T-helper 2 cell treated with Interferon-gamma antibody and Interleukin-4, amounts not matched to agents 5 μg/mL and 100 μg/mL, for 36 hours (primary cell): Measurements from ENCODE around the gene LBP.
"Not testable (repeated sequence)": the region's sequence is repeated elsewhere in the genome, so short reads cannot be mapped to it uniquely, and the experiment has no call there.

Experiments used
- DNase-seq: peaks from one replicate; pipeline ENCODE4 v3.0.0; 2021; ENCODE audit warnings: low spot score
- H3K27ac Mint-ChIP-seq: one replicate; pipeline ENCODE4 v1.8.0; 2021; ENCODE audit warnings: mild to moderate bottlenecking, mixed read lengths
- H3K27me3 Mint-ChIP-seq: one replicate; pipeline ENCODE4 v1.8.0; 2021; ENCODE audit warnings: low read depth, mixed read lengths
- H3K36me3 Mint-ChIP-seq: one replicate; pipeline ENCODE4 v1.8.0; 2021; ENCODE audit warnings: low read depth, mixed read lengths
- H3K4me1 Mint-ChIP-seq: one replicate; pipeline ENCODE4 v1.8.0; 2021; ENCODE audit warnings: low read depth, mixed read lengths
- H3K4me3 Mint-ChIP-seq: one replicate; pipeline ENCODE4 v1.8.0; 2022; ENCODE audit warnings: mild to moderate bottlenecking, moderate library complexity, mixed read lengths
- H3K9me3 Mint-ChIP-seq: one replicate; pipeline ENCODE4 v1.8.0; 2021; ENCODE audit warnings: mixed read lengths

LBP gene

DNA sequence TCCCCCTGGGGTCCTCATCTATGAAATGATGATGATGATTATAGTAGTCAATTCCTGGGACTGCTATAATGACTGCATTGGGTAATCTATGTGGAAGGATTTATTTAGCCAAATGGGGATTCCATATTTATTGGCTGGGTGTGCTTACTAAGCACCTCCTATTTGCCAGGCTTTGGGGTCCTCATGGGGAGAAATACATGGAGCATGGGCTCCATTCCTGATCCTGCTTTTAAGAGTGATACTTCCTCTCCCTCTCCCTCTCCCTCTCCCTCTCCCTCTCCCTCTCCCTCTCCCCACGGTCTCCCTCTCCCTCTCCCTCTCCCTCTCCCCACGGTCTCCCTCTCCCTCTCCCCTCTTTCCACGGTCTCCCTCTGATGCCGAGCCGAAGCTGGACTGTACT lies 31.6 kb downstream of the LBP start:
- H3K9me3 Mint-ChIP-seq, H3K27me3 Mint-ChIP-seq, H3K4me1 Mint-ChIP-seq, H3K27ac Mint-ChIP-seq, H3K4me3 Mint-ChIP-seq, H3K36me3 Mint-ChIP-seq, DNase-seq: not testable (repeated sequence)

DNA sequence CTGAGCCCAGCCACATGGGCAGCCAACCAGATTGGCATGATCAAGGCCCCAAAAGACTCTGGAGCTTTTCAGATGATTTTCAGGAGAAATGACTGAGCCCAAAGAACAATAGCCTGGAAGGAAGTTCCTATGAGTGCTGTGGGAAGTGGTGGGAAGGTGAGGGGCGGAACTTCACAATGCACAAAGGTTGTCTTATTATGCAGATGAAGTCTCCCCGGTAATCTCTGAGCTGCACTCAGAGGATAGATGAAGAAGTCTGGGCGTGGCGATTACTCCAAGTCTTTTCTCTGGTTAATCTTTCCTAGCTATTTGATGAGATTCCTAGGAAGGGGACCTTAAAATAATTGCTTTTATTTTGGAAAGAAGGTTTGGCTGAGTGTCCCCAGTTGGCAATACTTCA lies 36.9 kb downstream of the LBP start:
- Mint-ChIP-seq H3K4me3 (no peak overlapping the region), H3K36me3 (no peaks in the 10 kb centered on the region), H3K4me1 (peaks cover 3% of the 10 kb centered on the region), H3K27me3 (peaks cover 3% of the 10 kb centered on the region), H3K9me3 (no peaks in the 10 kb centered on the region), H3K27ac (no peak overlapping the region)
- no peak for DNase-seq

DNA sequence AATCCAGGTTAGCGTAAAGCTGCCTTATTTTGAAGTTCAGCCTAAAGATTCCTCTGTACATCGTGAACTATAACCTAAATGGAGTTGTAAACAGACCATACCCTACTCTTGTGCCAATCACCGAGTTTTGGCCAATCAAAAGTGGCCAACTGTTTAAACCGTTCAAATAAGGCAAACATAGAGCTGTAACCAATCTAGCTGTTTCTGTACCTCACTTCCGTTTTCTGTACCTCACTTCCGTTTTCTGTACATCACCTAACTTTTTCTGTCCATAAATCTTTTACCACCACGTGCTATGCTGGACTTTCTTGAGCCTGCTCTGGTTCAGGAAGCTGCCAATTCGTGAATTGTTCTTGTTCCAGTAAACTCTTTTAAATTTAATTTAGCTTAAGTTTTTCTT lies 39.7 kb downstream of the LBP start:
- no peak for DNase-seq
- peaks cover 8% of the 10 kb centered on the region for H3K27me3 Mint-ChIP-seq
- no peak overlapping the region for H3K27ac Mint-ChIP-seq
- no peaks in the 10 kb centered on the region for H3K9me3 Mint-ChIP-seq
- H3K4me3 Mint-ChIP-seq = no peak overlapping the region
- no peaks in the 10 kb centered on the region for H3K36me3 Mint-ChIP-seq
- peaks cover 3% of the 10 kb centered on the region for H3K4me1 Mint-ChIP-seq

DNA sequence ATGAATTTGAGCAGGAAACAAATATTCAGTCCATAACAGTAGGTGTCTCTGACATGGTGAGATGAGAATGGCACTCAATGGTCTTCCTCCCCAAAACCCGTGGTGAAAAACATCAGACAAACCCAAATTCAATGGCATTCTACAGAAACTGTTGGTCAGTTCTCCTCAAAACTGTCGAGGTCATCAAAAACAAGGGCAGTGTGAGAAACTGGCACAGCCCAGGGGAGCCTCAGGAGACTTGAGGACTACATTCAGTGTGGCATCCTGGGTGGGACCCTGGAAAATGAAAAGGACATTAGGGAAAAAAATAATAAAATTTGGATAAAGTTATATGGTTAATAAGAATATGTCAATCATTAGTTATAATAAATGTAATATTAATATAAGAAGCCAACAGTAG lies 40.6 kb downstream of the LBP start:
- no peaks in the 10 kb centered on the region for H3K9me3 Mint-ChIP-seq

DNA sequence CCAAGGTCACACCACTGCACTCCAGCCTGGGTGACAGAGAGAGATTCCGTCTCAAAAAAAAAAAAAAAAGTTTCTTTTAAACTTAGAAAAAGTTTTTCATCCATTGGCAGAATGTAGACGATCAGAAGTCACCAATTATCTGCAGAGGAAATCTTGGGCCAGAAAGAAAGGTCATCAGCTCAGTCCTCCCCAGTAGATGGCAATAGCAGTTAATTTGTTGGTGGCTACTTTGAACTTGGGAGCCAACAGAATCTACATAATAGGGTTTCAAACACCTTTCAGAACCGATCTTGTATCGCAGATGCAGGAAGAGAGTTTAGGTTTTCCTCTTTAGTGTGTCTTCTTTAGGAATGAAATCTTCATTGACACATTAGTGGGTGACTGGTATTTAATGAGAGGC lies 41.7 kb downstream of the LBP start:
- Mint-ChIP-seq H3K4me3 (no peak overlapping the region), H3K36me3 (no peaks in the 10 kb centered on the region), H3K27ac (no peak overlapping the region), H3K4me1 (peaks cover 3% of the 10 kb centered on the region), H3K27me3 (peaks cover 8% of the 10 kb centered on the region), H3K9me3 (no peaks in the 10 kb centered on the region)
- no peak for DNase-seq

More for the DNA sequence above, 40.6 kb downstream of the LBP start:
- Mint-ChIP-seq H3K4me1 (peaks cover 3% of the 10 kb centered on the region), H3K27me3 (peaks cover 8% of the 10 kb centered on the region), H3K4me3 (no peak overlapping the region), H3K27ac (no peak overlapping the region), H3K36me3 (no peaks in the 10 kb centered on the region)
- DNase-seq = no peak

DNA sequence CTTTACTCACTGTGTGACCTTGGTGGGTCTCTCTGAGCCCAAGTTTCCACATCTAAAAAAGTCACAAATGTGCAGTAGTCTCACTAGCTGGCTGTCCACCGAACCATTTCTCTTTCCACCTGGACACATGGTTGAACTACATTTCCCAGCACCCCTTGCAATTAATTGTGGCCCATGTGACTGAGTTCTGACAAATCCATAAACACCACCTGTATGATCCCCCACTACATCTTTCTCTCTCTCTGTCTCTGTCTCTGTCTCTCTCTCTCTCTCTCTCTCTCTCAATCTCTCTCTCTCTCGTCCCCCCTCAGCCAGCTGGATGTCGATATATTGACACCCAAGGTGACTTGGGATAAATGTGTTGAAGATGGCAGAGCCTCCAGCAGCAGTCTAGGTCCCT lies 46.1 kb downstream of the LBP start:
- DNase-seq = no peak
- H3K36me3 Mint-ChIP-seq = no peaks in the 10 kb centered on the region
- H3K9me3 Mint-ChIP-seq = no peaks in the 10 kb centered on the region
- H3K27me3 Mint-ChIP-seq = peaks cover 10% of the 10 kb centered on the region
- no peak overlapping the region for H3K27ac Mint-ChIP-seq
- H3K4me1 Mint-ChIP-seq = no peaks in the 10 kb centered on the region
- H3K4me3 Mint-ChIP-seq = no peak overlapping the region

DNA sequence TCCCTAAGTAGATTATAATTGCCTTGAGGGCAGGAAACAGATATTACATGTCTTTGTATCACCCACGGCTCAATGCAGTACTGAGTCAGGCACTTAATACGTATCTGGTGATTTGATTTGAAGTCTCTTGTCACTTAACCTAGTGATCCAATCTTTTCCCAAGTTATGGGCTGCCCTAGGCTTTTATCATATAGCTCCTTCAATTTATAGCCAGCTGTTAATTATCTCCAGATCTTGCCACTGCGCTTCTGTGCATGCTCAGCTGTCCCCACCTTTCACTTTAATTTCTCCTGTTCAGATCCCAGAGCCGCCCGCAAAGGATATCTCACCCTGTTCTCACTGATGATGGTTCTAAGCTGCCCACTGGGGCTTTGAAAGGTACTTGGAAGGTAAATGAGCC lies 47.0 kb downstream of the LBP start:
- Mint-ChIP-seq H3K27me3 (peaks cover 12% of the 10 kb centered on the region), H3K4me1 (no peaks in the 10 kb centered on the region), H3K27ac (no peak overlapping the region), H3K9me3 (no peaks in the 10 kb centered on the region), H3K36me3 (no peaks in the 10 kb centered on the region), H3K4me3 (no peak overlapping the region)
- no peak for DNase-seq

DNA sequence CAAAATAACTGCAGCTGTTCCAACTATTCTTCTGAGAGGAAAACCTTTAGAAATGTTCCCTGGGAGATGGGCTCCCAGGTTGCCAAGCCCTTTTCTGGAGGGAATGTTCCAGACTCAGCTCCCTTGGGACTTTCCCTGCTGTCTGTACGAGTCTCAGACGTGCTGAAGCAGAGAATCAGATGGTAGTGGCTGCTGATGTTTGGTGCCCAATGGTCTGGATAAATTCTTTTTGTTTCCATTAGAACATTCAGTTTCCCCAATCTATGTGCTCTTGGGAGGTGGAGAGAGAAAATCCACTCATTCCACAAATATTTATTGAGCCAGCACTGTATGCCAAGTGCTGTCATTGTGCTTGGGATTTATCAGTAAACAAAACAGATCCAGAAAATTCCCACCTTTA lies 48.9 kb downstream of the LBP start:
- H3K9me3 Mint-ChIP-seq = no peaks in the 10 kb centered on the region
- no peak overlapping the region for H3K27ac Mint-ChIP-seq
- no peaks in the 10 kb centered on the region for H3K36me3 Mint-ChIP-seq
- peaks cover 7% of the 10 kb centered on the region for H3K27me3 Mint-ChIP-seq
- no peak for DNase-seq
- H3K4me3 Mint-ChIP-seq = no peak overlapping the region
- no peaks in the 10 kb centered on the region for H3K4me1 Mint-ChIP-seq

DNA sequence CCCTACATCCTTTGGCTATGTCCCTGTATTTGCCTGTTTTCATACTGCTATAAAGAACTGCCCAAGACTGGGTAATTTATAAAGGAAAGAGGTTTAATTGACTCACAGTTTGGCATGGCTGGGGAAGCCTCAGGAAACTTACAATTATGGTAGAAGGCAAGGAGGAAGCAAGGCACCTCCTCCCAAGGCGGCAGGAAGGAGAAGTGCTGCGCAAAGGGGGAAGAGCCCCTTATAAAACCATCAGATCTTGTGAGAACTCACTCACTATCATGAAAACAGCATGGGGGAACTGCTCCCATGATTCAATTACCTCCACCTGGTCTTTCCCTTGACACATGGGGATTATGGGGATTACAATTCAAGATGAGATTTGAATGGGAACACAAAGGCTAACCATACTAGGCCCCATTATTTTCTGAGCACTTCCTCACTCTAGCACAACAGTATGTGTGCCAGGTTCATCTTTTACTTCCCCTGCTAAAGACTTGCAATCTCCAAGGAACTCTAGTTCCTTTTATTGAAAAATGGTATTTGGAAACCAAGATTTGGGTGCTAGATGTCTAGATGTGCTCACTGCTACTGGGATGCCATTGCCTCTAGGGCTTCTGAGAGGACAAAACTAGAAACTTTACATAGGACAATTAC lies 49.6 kb downstream of the LBP start:
- not testable (repeated sequence) for H3K27me3 Mint-ChIP-seq, H3K27ac Mint-ChIP-seq, H3K4me3 Mint-ChIP-seq, H3K4me1 Mint-ChIP-seq, H3K9me3 Mint-ChIP-seq, H3K36me3 Mint-ChIP-seq, DNase-seq

DNA sequence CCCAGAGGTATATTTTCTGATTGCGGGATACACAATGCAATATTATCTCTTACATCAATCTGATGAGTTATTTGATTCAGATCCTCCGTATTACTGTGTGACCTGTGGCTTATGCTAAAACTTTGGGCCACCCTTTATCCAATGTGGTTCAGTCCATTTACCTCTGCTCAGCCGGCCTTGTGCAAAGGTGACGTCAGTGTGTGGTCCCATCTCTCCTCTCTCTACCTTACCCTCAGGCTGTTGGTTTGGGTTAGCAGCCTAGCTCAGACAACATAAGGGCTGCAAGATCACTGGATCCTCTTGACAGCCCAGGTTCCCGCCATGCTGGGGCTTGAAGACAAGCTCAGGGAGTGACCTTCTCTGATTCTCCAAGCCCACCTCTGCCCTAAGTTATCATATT lies 55.8 kb downstream of the LBP start:
- peaks cover 3% of the 10 kb centered on the region for H3K36me3 Mint-ChIP-seq
- H3K4me3 Mint-ChIP-seq = no peak overlapping the region
- no peak overlapping the region for H3K27ac Mint-ChIP-seq
- no peaks in the 10 kb centered on the region for H3K4me1 Mint-ChIP-seq
- H3K27me3 Mint-ChIP-seq = peaks cover 4% of the 10 kb centered on the region
- H3K9me3 Mint-ChIP-seq = no peaks in the 10 kb centered on the region
- DNase-seq = no peak

DNA sequence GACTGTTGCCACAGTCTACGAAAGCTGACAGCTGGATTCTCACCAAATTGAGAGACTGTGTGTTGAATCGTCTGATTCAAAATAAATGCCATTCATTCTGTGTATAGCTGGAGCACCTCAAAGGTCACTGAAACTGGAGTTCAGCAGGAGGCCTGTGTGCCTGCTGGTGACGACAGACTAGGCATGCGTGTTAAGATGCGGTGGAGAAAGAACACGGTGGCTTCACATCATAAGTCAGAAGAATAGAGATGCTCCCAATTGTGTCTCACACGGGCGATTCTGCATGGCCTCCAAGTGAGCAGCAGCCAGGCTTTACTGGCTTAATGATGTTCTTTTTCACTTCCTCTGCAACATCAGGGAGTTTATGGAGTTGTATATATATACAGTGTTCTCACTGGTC lies 56.5 kb downstream of the LBP start:
- Mint-ChIP-seq H3K27me3 (no peaks in the 10 kb centered on the region), H3K4me1 (no peaks in the 10 kb centered on the region), H3K36me3 (peaks cover 3% of the 10 kb centered on the region), H3K9me3 (no peaks in the 10 kb centered on the region), H3K4me3 (no peak overlapping the region), H3K27ac (no peak overlapping the region)
- no peak for DNase-seq

DNA sequence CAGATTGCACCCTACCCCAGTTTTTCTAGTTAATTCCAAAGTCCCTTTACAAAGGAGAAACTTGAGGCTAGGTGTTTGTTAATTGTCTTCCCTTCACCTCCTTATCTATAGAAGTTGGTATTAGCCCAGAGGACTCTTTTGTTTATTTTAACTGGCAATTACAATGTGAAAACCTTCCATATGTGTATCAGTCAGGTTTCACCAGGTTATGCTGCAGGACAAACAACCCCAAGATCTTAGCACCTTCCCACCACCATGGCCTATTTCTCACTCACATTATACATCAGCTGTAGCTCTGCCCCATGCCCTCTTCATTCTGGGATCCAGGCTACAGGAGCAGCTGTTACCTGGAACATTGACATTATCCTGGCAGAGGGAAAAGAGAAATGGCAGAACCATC lies 57.7 kb downstream of the LBP start:
- DNase-seq = no peak
- Mint-ChIP-seq H3K27me3 (no peaks in the 10 kb centered on the region), H3K36me3 (peaks cover 3% of the 10 kb centered on the region), H3K4me1 (no peaks in the 10 kb centered on the region), H3K27ac (no peak overlapping the region), H3K4me3 (no peak overlapping the region), H3K9me3 (no peaks in the 10 kb centered on the region)

DNA sequence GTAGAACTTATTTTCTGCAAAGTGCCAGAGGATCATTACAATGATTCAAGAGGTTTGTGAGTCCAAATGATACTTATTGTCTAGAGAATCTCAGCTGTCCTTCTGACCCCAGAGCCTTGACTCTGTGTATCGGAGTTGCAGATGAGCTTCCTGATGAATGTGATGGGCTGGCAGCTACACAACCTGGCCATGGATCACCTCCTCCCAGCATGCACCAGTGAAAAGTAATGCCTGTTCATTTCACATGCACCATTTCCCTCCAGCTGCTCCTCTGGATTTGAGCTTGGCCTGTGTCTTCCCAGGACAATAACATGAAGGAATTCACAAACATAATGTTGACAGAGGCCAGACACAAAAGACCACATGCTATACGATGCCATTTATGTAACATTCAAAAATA lies 58.9 kb downstream of the LBP start:
- no peak overlapping the region for H3K27ac Mint-ChIP-seq
- H3K36me3 Mint-ChIP-seq = peaks cover 3% of the 10 kb centered on the region
- no peak overlapping the region for H3K4me3 Mint-ChIP-seq
- H3K9me3 Mint-ChIP-seq = no peaks in the 10 kb centered on the region
- no peak for DNase-seq
- H3K27me3 Mint-ChIP-seq = no peaks in the 10 kb centered on the region
- no peaks in the 10 kb centered on the region for H3K4me1 Mint-ChIP-seq

DNA sequence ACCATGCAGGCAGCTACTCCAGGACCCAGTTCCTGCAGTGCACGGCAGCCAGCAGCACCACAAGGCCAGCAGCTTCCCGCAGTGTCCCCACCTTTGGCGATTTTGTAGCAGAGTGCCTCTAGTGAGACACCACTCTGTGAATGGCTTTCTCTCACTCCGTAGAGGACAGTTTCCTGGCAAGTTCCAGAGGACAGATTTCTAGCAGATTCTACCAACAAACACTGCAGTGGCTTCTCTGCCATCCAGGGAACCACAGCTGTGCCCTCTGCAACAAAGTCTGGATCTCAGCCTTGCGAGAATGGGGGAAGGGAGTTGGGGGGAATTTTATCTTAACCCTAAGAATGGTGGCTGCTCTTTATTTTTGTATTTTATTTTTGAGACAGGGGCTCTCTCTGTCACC lies 60.2 kb downstream of the LBP start:
- H3K27ac Mint-ChIP-seq = no peak overlapping the region
- H3K27me3 Mint-ChIP-seq = no peaks in the 10 kb centered on the region
- peaks cover 3% of the 10 kb centered on the region for H3K36me3 Mint-ChIP-seq
- no peak for DNase-seq
- no peaks in the 10 kb centered on the region for H3K4me1 Mint-ChIP-seq
- no peaks in the 10 kb centered on the region for H3K9me3 Mint-ChIP-seq
- H3K4me3 Mint-ChIP-seq = no peak overlapping the region

DNA sequence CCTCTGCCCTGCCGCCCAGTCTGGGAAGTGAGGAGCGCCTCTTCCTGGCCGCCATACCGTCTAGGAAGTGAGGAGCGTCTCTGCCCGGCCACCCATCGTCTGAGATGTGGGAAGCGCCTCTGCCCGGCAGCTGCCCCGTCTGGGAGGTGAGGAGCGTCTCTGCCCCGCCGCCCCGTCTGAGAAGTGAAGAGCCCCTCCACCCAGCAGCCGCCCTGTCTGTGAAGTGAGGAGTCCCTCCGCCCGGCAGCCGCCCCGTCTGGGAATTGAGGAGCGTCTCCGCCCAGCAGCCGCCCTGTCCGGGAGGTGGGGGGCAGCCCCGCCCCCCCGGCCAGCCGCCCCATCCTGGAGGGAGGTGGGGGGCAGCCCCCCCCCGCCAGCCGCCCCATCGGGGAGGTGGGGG lies 61.0 kb downstream of the LBP start:
- Mint-ChIP-seq H3K27ac (no peak overlapping the region), H3K36me3 (peaks cover 6% of the 10 kb centered on the region), H3K4me1 (no peaks in the 10 kb centered on the region), H3K27me3 (no peaks in the 10 kb centered on the region), H3K9me3 (no peaks in the 10 kb centered on the region), H3K4me3 (no peak overlapping the region)
- DNase-seq = no peak
